IMR-90 (cell line): ENCODE results near the gene MLLT10. TPM values are rescaled to one million over a fixed set of nuclear protein-coding genes. Genes with fewer than 3 reads are reported as not detected.

Experiments used
- ATAC-seq: fragments of 200-7000 bp; cut with Tn5 transposase; 2 replicates; pipeline ENCODE4 v1.9.1; 2020; ENCODE audit warnings: low read depth, mild to moderate bottlenecking, moderate library complexity
- BruUV-seq: library from RNA; stranded (reverse); fragments of 400-500 nt; replicated peaks from 2 replicates; lab custom pipeline; 2021; lab: Mats Ljungman, UMichigan
- CTCF ChIA-PET: fragments of 300-600 bp; formaldehyde crosslinking; extraction: SDS; loops from one replicate; lab custom pipeline; 2021; ENCODE audit warnings: antibody characterized with exemption; lab: Yijun Ruan, JAX
- POLR2A ChIA-PET: fragments of 300-600 bp; sonication (Branson Sonifier 250); formaldehyde crosslinking; loops from one replicate; lab custom pipeline; 2022; ENCODE audit warnings: antibody characterized with exemption; ENCODE audit not compliant: unreplicated experiment; lab: Charles Lee
- DNase-seq: peaks from one replicate; pipeline ENCODE4 v3.0.0; 2013
- H2AFZ ChIP-seq: replicated peaks from 2 replicates; pipeline ENCODE3; 2013; ENCODE audit warnings: low read length, mild to moderate bottlenecking; ENCODE audit not compliant: poor library complexity
- H2AK5ac ChIP-seq: 2 replicates; pipeline ENCODE4 v1.6.1; 2013; ENCODE audit warnings: low read depth, low read length, inconsistent platforms
- H2AK9ac ChIP-seq: replicated peaks from 2 replicates; pipeline ENCODE3; 2013; ENCODE audit warnings: mild to moderate bottlenecking, low read depth, low read length, moderate library complexity; ENCODE audit not compliant: poor library complexity
- H2BK120ac ChIP-seq: 2 replicates; pipeline ENCODE4 v1.6.1; 2013; ENCODE audit warnings: low read depth, low read length, inconsistent platforms
- H2BK15ac ChIP-seq: 3 replicates; pipeline ENCODE4 v1.6.1; 2013; ENCODE audit warnings: low read depth, low read length, inconsistent platforms
- H2BK20ac ChIP-seq: 2 replicates; pipeline ENCODE4 v1.6.1; 2013; ENCODE audit warnings: low read depth, mild to moderate bottlenecking, inconsistent platforms, low read length, moderate library complexity
- H2BK5ac ChIP-seq: 2 replicates; pipeline ENCODE4 v1.6.1; 2013; ENCODE audit warnings: mild to moderate bottlenecking, low read depth, low read length, inconsistent platforms; ENCODE audit not compliant: poor library complexity, severe bottlenecking
- H3K14ac ChIP-seq: replicated peaks from 2 replicates; pipeline ENCODE4 v1.6.1; 2013; ENCODE audit warnings: low read depth, low read length, inconsistent platforms
- H3K18ac ChIP-seq: 2 replicates; pipeline ENCODE4 v1.6.1; 2013; ENCODE audit warnings: low read depth, low read length, control low read depth
- H3K23ac ChIP-seq: 2 replicates; pipeline ENCODE4 v1.6.1; 2013; ENCODE audit warnings: low read depth, low read length, inconsistent platforms
- H3K27ac ChIP-seq: 2 replicates; pipeline ENCODE4 v1.5.1; 2013; ENCODE audit warnings: mild to moderate bottlenecking, control low read depth, low read length; ENCODE audit not compliant: insufficient read depth
- H3K27me3 ChIP-seq: 2 replicates; pipeline ENCODE4 v1.6.1; 2013; ENCODE audit warnings: low read length; ENCODE audit not compliant: control insufficient read depth, insufficient read depth
- H3K36me3 ChIP-seq: 2 replicates; pipeline ENCODE4 v1.6.1; 2013; ENCODE audit warnings: low read length, mixed read lengths; ENCODE audit not compliant: control insufficient read depth, insufficient read depth
- H3K4ac ChIP-seq: 2 replicates; pipeline ENCODE4 v1.6.1; 2013; ENCODE audit warnings: low read depth, low read length, inconsistent platforms
- H3K4me1 ChIP-seq: 2 replicates; pipeline ENCODE4 v1.6.1; 2013; ENCODE audit warnings: low read length, mixed read lengths; ENCODE audit not compliant: control insufficient read depth, insufficient read depth
- H3K4me2 ChIP-seq: 2 replicates; pipeline ENCODE4 v1.6.1; 2013; ENCODE audit warnings: low read depth, mild to moderate bottlenecking, control low read depth, low read length, moderate library complexity
- H3K4me3 ChIP-seq: 2 replicates; pipeline ENCODE4 v1.5.1; 2013; ENCODE audit warnings: low read depth, mild to moderate bottlenecking, control low read depth, low read length, moderate library complexity; ENCODE audit not compliant: insufficient read depth
- H3K56ac ChIP-seq: 2 replicates; pipeline ENCODE4 v1.6.1; 2013; ENCODE audit warnings: low read length, inconsistent platforms; ENCODE audit not compliant: insufficient read depth; ENCODE audit errors: extremely low read depth
- H3K79me1 ChIP-seq, 2 experiments: 2 replicates each; pipeline ENCODE4 v1.6.1; 2013; ENCODE audit warnings: low read length in 2 of 2, inconsistent platforms in 1 of 2, low read depth in 1 of 2
- H3K9ac ChIP-seq: 2 replicates; pipeline ENCODE4 v1.6.1; 2013; ENCODE audit warnings: low read depth, low read length, control low read depth
- H3K9me1 ChIP-seq: 2 replicates; pipeline ENCODE4 v1.6.1; 2013; ENCODE audit warnings: low read length, inconsistent platforms; ENCODE audit not compliant: insufficient read depth
- H3K9me3 ChIP-seq: 2 replicates; pipeline ENCODE4 v1.6.1; 2013; ENCODE audit warnings: low read length; ENCODE audit not compliant: control insufficient read depth, insufficient read depth
- H4K20me1 ChIP-seq: 2 replicates; pipeline ENCODE4 v1.6.1; 2013; ENCODE audit warnings: low read length, inconsistent platforms; ENCODE audit not compliant: insufficient read depth
- H4K5ac ChIP-seq: 2 replicates; pipeline ENCODE4 v1.6.1; 2013; ENCODE audit warnings: mild to moderate bottlenecking, low read depth, low read length, control low read depth
- H4K8ac ChIP-seq, 2 experiments: 2 replicates each; pipeline ENCODE4 v1.6.1; 2013; ENCODE audit warnings: low read depth in 2 of 2, low read length in 2 of 2, control low read depth in 1 of 2, inconsistent platforms in 1 of 2
- H4K91ac ChIP-seq: 2 replicates; pipeline ENCODE4 v1.6.1; 2013; ENCODE audit warnings: low read depth, low read length, inconsistent platforms; ENCODE audit not compliant: insufficient read depth
- BHLHE40 ChIP-seq: fragments of 150-350 bp; IDR thresholded peaks from 2 replicates; pipeline ENCODE4 v1.6.1; 2016; ENCODE audit warnings: mild to moderate bottlenecking, low read depth, low read length
- CTCF ChIP-seq: conservative IDR thresholded peaks from 2 replicates; pipeline ENCODE4 v1.5.1; 2012; ENCODE audit warnings: mild to moderate bottlenecking, low read depth, low read length, improper control_type of control experiment
- ELK1 ChIP-seq: fragments of 150-350 bp; IDR thresholded peaks from 2 replicates; pipeline ENCODE4 v1.6.1; 2016; ENCODE audit warnings: low read depth, mild to moderate bottlenecking, low read length, moderate library complexity, borderline replicate concordance
- MAFK ChIP-seq: IDR thresholded peaks from 2 replicates; pipeline ENCODE4 v1.6.1; 2012; ENCODE audit warnings: low read depth, low read length, improper control_type of control experiment
- NFE2L2 ChIP-seq: fragments of 150-350 bp; IDR thresholded peaks from 2 replicates; pipeline ENCODE4 v1.6.1; 2016; ENCODE audit warnings: low read depth, mild to moderate bottlenecking, low read length
- RAD21 ChIP-seq: IDR thresholded peaks from 2 replicates; pipeline ENCODE4 v1.6.1; 2012; ENCODE audit warnings: low read length, improper control_type of control experiment
- RFX5 ChIP-seq: IDR thresholded peaks from 2 replicates; pipeline ENCODE4 v1.8.0; 2012; ENCODE audit warnings: low read depth, mild to moderate bottlenecking, low read length, moderate library complexity
- SMC3 ChIP-seq: fragments of 150-350 bp; IDR thresholded peaks from 2 replicates; pipeline ENCODE4 v1.6.1; 2016; ENCODE audit warnings: low read depth, mild to moderate bottlenecking, antibody characterized with exemption, low read length, moderate library complexity
- WGBS, 2 experiments: methylation state at CpG; one replicate each; pipeline versions ENCODE4 v1.1.5 to v1.1.7; 2013; ENCODE audit warnings: missing lambda C conversion rate in 2 of 2; ENCODE audit not compliant: insufficient read length in 1 of 2; ENCODE audit errors: extremely low coverage in 2 of 2; 5-methylcytosine and 5-hydroxymethylcytosine counted together
- dilution Hi-C: fragments of 300-500 bp; cut with HindIII; formaldehyde crosslinking; loops from one replicate; pipeline ENCODE4 v1.14.3; 2018; ENCODE audit warnings: low sequenced_read_pairs; ENCODE audit not compliant: unreplicated experiment
- in situ Hi-C: fragments of 300-500 bp; cut with MboI; formaldehyde crosslinking; loops from 3 replicates; pipeline ENCODE4 v1.14.3; 2019; ENCODE audit warnings: low sequenced_read_pairs, inconsistent platforms, mixed read lengths
- intact Hi-C: fragments of 100-400 bp; cut with micrococcal nuclease; formaldehyde crosslinking; loops from 2 replicates; pipeline ENCODE4 v1.10.0; 2022
- polyA plus RNA-seq, 3 experiments: library from polyadenylated mRNA; depleted of rRNA; stranded (reverse); fragments of >200 nt; gene quantifications; 2 replicates each; pipeline ENCODE4 v1.2.3, GENCODE V29; 2012; ENCODE audit warnings: low replicate concordance in 1 of 3
- total RNA-seq: library from RNA; depleted of rRNA; stranded (reverse); fragments of >200 nt; gene quantifications from 2 replicates; pipeline ENCODE4 v1.2.3, GENCODE V29; 2012

MLLT10 gene
- total and polyA plus RNA-seq, 2 of the 4 experiments (the other 2 are of a cell fraction): 22.5 to 29.0 TPM

- no peak for ATAC-seq
- Histone ChIP-seq H3K27ac (no peak overlapping the region), H3K56ac (no peak overlapping the region), H3K14ac (no peak overlapping the region), H2BK120ac (no peak overlapping the region), H3K9me3 (no peaks in the 10 kb centered on the region), H4K20me1 (no peaks in the 10 kb centered on the region), H2AK9ac (no peak overlapping the region), H3K4me2 (no peak overlapping the region), H4K8ac (no peak overlapping the region), H2BK15ac (no peak overlapping the region), H3K23ac (no peak overlapping the region), H3K4me1 (no peaks in the 10 kb centered on the region), H3K4ac (no peak overlapping the region), H2AK5ac (no peak overlapping the region), H3K27me3 (peaks cover 5% of the 10 kb centered on the region), H3K18ac (no peak overlapping the region), H4K91ac (no peak overlapping the region), H3K36me3 (no peaks in the 10 kb centered on the region), H4K5ac (no peak overlapping the region), H2BK20ac (no peak overlapping the region), H2AFZ (peak overlapping the region; percentile 25), H3K79me1 (no peaks in the 10 kb centered on the region), H2BK5ac (no peak overlapping the region), H3K4me3 (no peak overlapping the region), H3K9ac (no peak overlapping the region), H3K9me1 (no peaks in the 10 kb centered on the region)
- ChIA-PET POLR2A (no interaction called here), CTCF (no interaction called here)
- TF ChIP-seq NFE2L2 (no peak), MAFK (no peak), BHLHE40 (no peak), RFX5 (no peak), CTCF (no peak), SMC3 (no peak), ELK1 (no peak), RAD21 (no peak)
- no TSS peak for BruUV-seq
- dilution Hi-C loops (no loop called here), in situ Hi-C loops (loop anchor here (5.0 to 25.0 kb wide), 8 partner anchors 37 to 1487 kb away; partner anchors contain the start of genes BMI1 and COMMD3), intact Hi-C loops (loop anchor here (5.0 kb wide), 2 partner anchors 502 to 817 kb away; partner anchors contain the start of genes COMMD3 and DNAJC1)
- DNase-seq: no peak
- WGBS, 2 experiments: 64% methylated on average over 44 of the region's 72 CpGs; no CpG with 5 or more reads in 1 of the 2 experiments
These were observed 34.1 kb upstream of the MLLT10 start for GRCh38 chr10:21499701-21500577.
